HG02798 (cell line): ENCODE data around the gene KIAA1191.

Source experiments
- ATAC-seq: cut with Tn5 transposase; IDR thresholded peaks from one replicate; pipeline ENCODE4 v1.9.1; 2021; ENCODE audit warnings: mild to moderate bottlenecking; ENCODE audit not compliant: unreplicated experiment, poor library complexity

The KIAA1191 gene

GRCh38 chr5:176391479-176391878, 29.9 kb upstream of the KIAA1191 start:
- ATAC-seq: no peak

DNA sequence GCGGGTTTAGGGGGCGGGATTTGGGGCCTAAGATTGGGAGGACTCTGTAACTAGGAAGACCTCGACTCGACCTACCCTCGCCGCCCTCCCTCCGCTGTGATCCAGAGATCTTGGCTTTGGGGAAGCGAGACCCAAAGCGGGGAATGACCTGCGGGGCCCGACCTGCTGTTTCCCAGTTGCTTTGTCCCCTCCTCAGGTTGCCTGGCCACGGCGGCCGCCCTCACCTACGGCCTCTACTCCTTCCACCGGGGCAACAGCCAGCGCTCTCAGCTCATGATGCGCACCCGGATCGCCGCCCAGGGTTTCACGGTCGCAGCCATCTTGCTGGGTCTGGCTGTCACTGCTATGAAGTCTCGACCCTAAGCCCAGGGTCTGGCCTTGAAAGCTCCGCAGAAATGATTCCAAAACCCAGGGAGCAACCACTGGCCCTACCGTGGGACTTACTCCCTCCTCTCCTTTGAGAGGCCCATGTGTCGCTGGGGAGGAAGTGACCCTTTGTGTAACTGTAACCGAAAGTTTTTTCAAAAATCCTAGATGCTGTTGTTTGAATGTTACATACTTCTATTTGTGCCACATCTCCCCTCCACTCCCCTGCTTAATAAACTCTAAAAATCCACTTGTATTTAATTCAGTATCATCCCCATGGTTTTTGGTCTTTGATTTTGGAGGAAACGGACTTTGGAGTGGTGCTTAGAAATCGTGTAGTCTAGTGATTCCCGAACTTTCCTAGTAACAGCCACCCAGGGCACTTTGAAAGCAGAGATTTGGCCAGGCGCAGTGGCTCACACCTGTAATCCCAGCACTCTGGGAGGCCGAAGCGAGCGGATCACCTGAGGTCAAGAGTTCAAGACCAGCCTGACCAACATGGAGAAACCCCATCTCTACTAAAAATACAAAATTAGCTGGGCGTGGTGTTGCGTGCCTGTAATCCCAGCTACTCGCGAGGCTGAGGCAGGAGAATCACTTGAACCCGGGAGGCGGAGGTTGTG, 27.9 kb upstream of the KIAA1191 start:
- peak; percentile 27 for ATAC-seq

- peak; percentile 89 for ATAC-seq
These were observed 27.0 kb upstream of the KIAA1191 start, which contains the start of the genes HIGD2A and NOP16 for GRCh38 chr5:176388444-176389134. HIGD2A (plus strand) TSS chr5:176388751; CDS start chr5:176388820, 69 bp downstream. NOP16 (minus strand) TSS chr5:176388598; CDS start chr5:176388539, 59 bp downstream.

GRCh38 chr5:176388003-176388443, 26.5 kb upstream of the KIAA1191 start:
- ATAC-seq: no peak

- no peak for ATAC-seq
These were observed 25.9 kb upstream of the KIAA1191 start for GRCh38 chr5:176387384-176387925.

- no peak for ATAC-seq
These were observed 24.9 kb upstream of the KIAA1191 start for GRCh38 chr5:176386491-176386890.

DNA sequence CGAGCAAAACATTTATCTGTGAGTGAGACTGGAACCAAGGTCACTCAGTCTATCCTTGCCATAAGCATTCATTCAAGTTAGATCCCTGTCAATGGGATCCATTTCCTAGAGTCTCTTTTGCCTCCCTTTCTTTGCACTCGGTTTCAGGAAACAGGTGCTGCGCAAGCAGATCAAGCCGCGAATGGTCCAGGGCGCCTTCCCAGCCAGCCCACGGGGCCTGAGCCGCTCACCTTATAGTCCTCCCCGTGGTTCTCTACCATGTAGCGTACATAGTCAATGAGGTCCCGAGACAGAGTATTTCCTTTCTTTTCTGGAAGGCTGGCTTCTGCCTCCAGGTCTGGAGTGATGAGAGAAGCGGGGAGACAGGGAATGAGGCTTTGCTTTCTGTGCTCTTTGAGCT, 23.4 kb upstream of the KIAA1191 start:
- no peak for ATAC-seq

- no peak for ATAC-seq
These were observed 22.9 kb upstream of the KIAA1191 start for GRCh38 chr5:176384366-176384930.

DNA sequence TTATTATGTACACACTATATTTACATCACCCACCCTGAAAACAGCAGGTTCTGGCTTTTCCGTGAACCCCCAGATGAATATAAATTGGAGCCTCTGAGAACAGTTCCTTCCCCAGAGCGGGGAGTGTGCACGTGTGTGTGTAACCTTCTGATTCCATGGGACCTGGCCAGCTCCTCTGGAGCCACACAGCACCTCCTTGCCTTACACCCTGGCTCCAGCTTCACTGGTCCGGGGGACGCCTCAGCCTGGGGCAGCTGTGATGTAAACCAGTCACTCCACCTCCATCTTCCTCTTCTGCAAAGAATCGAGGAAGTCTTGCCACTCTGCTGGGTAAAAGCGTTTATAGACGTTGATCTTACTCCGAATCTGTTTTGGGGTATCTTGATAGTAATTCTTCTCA, 22.4 kb upstream of the KIAA1191 start:
- no peak for ATAC-seq

DNA sequence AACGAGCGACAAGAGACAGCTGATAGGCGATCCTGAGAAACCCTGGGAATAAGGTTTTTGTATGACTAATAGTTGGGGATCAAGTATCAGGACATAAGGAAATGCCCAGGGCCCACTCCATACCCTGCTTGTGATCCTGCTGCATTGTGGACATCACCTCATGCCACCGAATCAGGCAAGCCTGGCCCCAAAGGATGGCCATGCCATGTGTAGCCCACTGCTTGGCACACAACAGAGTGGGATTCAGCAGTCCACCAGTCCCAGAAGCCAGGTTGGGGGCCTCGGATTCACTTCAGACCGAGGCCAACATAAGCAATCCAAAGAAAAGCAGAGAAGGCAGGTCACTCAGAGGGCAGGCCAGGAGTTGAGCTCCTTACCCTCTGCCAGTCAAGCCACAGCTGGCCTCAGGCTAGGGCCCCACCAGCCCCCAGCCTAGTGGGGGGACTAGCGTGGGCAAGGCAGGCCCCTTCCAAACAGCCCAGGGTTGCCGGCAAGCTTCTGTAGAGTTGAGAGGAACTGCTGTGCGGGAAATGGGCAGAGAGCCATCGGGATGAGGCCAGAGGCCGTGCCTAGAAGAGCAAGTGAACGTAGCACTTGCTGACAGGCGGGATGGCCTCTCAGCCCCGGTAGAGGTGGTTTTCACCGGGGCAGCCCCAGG, 21.8 kb upstream of the KIAA1191 start:
- ATAC-seq: no peak

GRCh38 chr5:176382721-176383120, 21.2 kb upstream of the KIAA1191 start:
- no peak for ATAC-seq

- ATAC-seq: no peak
These were observed 20.4 kb upstream of the KIAA1191 start for GRCh38 chr5:176381979-176382378.

DNA sequence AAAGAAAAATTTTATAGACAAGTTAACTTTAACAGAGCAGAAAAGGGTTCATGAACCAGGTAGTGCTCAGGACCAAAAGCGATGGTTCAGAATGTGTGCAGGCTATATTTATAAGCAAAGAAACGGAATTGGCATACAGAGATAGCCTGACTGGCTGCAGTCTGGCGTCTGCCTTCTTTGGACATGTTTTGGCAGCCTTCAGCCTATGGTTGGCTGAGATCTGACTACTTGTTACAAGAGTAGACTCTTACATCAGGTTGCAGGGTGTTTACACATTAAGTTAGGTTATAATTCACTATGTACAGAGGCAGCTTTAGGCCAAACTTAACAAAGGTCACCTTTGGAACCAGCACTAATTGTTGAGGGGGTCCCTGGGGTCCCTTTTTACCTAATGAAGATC, 19.9 kb upstream of the KIAA1191 start:
- no peak for ATAC-seq

- ATAC-seq: no peak
These were observed 18.3 kb upstream of the KIAA1191 start for GRCh38 chr5:176379881-176380280.

GRCh38 chr5:176373100-176373818, 11.7 kb upstream of the KIAA1191 start:
- no peak for ATAC-seq

GRCh38 chr5:176371621-176372539, 10.3 kb upstream of the KIAA1191 start:
- ATAC-seq: no peak

GRCh38 chr5:176369934-176370711, 8.6 kb upstream of the KIAA1191 start:
- ATAC-seq: no peak

- ATAC-seq: no peak
These were observed 7.2 kb upstream of the KIAA1191 start for GRCh38 chr5:176368726-176369125.
